GM12891 (cell line): ENCODE measurements around the gene ACSL3.

Experiments used
- POLR2AphosphoS5 ChIP-seq: IDR thresholded peaks from 2 replicates; pipeline ENCODE4 v1.6.1; 2011; ENCODE audit warnings: low read depth, low read length, control low read depth
- SPI1 ChIP-seq: IDR thresholded peaks from 2 replicates; pipeline ENCODE4 v1.6.1; 2011; ENCODE audit warnings: low read depth, low read length, control low read depth
- TAF1 ChIP-seq: IDR thresholded peaks from 2 replicates; pipeline ENCODE4 v1.6.1; 2011; ENCODE audit warnings: low read depth, low read length, control low read depth

DNA sequence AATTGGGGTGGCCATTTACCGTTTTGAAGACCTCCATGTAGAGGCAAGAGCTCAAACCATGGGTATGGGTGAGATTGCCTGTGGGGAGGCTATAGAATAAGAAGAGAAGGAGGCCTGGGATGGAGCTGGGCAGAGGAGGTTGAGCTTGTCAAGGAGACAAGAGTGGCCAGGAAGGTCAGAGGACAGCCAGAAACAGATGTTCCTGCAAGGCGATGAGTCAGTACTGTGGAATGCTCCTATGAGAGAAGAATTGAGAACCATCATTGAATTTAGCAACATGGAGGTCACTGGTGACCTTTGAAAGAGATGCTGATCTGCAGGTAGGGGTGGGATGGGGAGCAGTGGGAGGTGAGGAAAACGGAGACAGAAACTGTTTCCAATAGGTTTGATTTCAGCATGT is 3.5 kb downstream of the ACSL3 start:
- TF ChIP-seq POLR2AphosphoS5 (no peak), TAF1 (no peak), SPI1 (no peak)
